ENCODE data around the gene FXYD5. TPM values are rescaled to one million over a fixed set of nuclear protein-coding genes. Genes with fewer than 3 reads are reported as not detected.

FXYD5 gene
- total and polyA plus RNA-seq, 9 of the 15 experiments (the other 6 are each of a cell fraction or from before 2014, with no cell fraction given) = 104 to 537 (median 174) TPM

- no peak for TF ChIP-seq MBD2 (IDR thresholded peaks at IDR 0.05; ENCODE audit: borderline replicate concordance, low read depth)
- TF ChIP-seq ZSCAN32 (CRISPR knock-in tag; IDR thresholded peaks at IDR 0.05) = no peak
- no peak for TF ChIP-seq RREB1 (CRISPR knock-in tag; IDR thresholded peaks at IDR 0.05)
- no peak for TF ChIP-seq NRF1 (conservative IDR thresholded peaks at IDR 0.05 in 1 of 2, IDR thresholded peaks at IDR 0.05 in 1 of 2)
- no peak for TF ChIP-seq KAT2B (IDR thresholded peaks at IDR 0.05; ENCODE audit: low read depth, low read length)
- no peak for TF ChIP-seq GATA2 (CRISPR knock-in tag; IDR thresholded peaks at IDR 0.05)
- TF ChIP-seq CBX8 (IDR thresholded peaks at IDR 0.05; ENCODE audit: borderline replicate concordance, extremely low read depth, low read depth, low read length, poor library complexity, severe bottlenecking) = no peak
- no peak for TF ChIP-seq ZNF407 (IDR thresholded peaks at IDR 0.05; ENCODE audit: low read depth)
- 0 out of 2 replicates have a peak, but pooled peaks have one; percentile 51 for TF ChIP-seq XRCC3 (IDR thresholded peaks at IDR 0.05)
- TF ChIP-seq MYNN (IDR thresholded peaks at IDR 0.05) = no peak
- TF ChIP-seq MYNN (CRISPR knock-in tag; IDR thresholded peaks at IDR 0.05) = no peak
- TF ChIP-seq CHD1 (IDR thresholded peaks at IDR 0.05; ENCODE audit: low read length) = no peak
- TF ChIP-seq MIER1 (IDR thresholded peaks at IDR 0.05; ENCODE audit: low read depth) = no peak
These were observed 23.1 kb downstream of the FXYD5 start (continued) for GRCh38 chr19:35177377-35178274.
